AG04450 (cell line): ENCODE data around the gene TGFBR1. TPM values are rescaled to one million over a fixed set of nuclear protein-coding genes. Genes with fewer than 3 reads are reported as not detected.
"Not testable (repeated sequence)": the region's sequence is repeated elsewhere in the genome, so short reads cannot be mapped to it uniquely, and the experiment has no call there.

Source experiments
- CTCF ChIA-PET: fragments of 300-600, 350-600 bp; formaldehyde crosslinking; extraction: SDS; loops from one replicate; lab custom pipeline; 2022; ENCODE audit warnings: antibody characterized with exemption, inconsistent platforms; lab: Charles Lee
- POLR2A ChIA-PET: fragments of 350-600 bp; formaldehyde crosslinking; extraction: SDS; loops from one replicate; lab custom pipeline; 2021; ENCODE audit warnings: antibody characterized with exemption, inconsistent platforms; lab: Yijun Ruan, JAX
- DNase-seq: peaks from one replicate; pipeline ENCODE4 v3.0.0-alpha.2; 2011; ENCODE audit warnings: low read depth, low spot score
- H3K27ac ChIP-seq: one replicate; pipeline ENCODE4 v1.5.1; 2012; ENCODE audit warnings: low read depth, low read length, control low read depth
- H3K27me3 ChIP-seq: one replicate; pipeline ENCODE4 v1.6.0; 2012; ENCODE audit warnings: low read length; ENCODE audit not compliant: control insufficient read depth, insufficient read depth
- H3K4me3 ChIP-seq: 2 replicates; pipeline ENCODE4 v1.5.1; 2011; ENCODE audit warnings: mild to moderate bottlenecking, low read depth, low read length, control low read depth
- H3K9me3 ChIP-seq: 2 replicates; pipeline ENCODE4 v1.5.1; 2012; ENCODE audit warnings: low read length; ENCODE audit not compliant: control insufficient read depth, insufficient read depth
- CTCF ChIP-seq: IDR thresholded peaks from 2 replicates; pipeline ENCODE4 v1.5.1; 2011; ENCODE audit warnings: low read depth, low read length, control low read depth, inconsistent platforms
- polyA plus RNA-seq: library from polyadenylated mRNA; depleted of rRNA; stranded (reverse); fragments of >200 nt; gene quantifications from 2 replicates; pipeline ENCODE4 v1.2.3, GENCODE V29; 2011

Gene TGFBR1
- polyA plus RNA-seq, 1 experiment = 86.3 TPM

GRCh38 chr9:99092643-99093491, 12.0 kb upstream of the TGFBR1 start:
- ChIA-PET CTCF (interaction anchor here (1.9 kb wide), 1 partner anchor 11 kb away, joined by 7 read pairs; no protein-coding TSS in a partner anchor), POLR2A (interaction anchor here (1.1 kb wide), 1 partner anchor 12 kb away, joined by 3 read pairs; the partner anchor contains the start of gene TGFBR1)
- peaks cover 5% of the 10 kb centered on the region; the same call in 1 of the 2 replicates for H3K9me3 ChIP-seq
- H3K27ac ChIP-seq = no peak overlapping the region
- DNase-seq = no peak
- no peak for TF ChIP-seq CTCF
- no peak overlapping the region for H3K4me3 ChIP-seq
- peaks cover 11% of the 10 kb centered on the region for H3K27me3 ChIP-seq

- ChIA-PET CTCF (interaction anchor here (1.9 kb wide), 1 partner anchor 10 kb away, joined by 7 read pairs; no protein-coding TSS in a partner anchor), POLR2A (no interaction called here)
- H3K27ac ChIP-seq = no peak overlapping the region
- H3K4me3 ChIP-seq = no peak overlapping the region
- H3K27me3 ChIP-seq = peaks cover 11% of the 10 kb centered on the region
- DNase-seq = no peak
- peaks cover 5% of the 10 kb centered on the region; the same call in 1 of the 2 replicates for H3K9me3 ChIP-seq
- no peak for TF ChIP-seq CTCF
These were observed 11.5 kb upstream of the TGFBR1 start for GRCh38 chr9:99093492-99093791.

- peaks cover 11% of the 10 kb centered on the region for H3K27me3 ChIP-seq
- H3K4me3 ChIP-seq = no peak overlapping the region
- ChIA-PET POLR2A (no interaction called here), CTCF (no interaction called here)
- DNase-seq = no peak
- TF ChIP-seq CTCF = no peak
- no peak overlapping the region for H3K27ac ChIP-seq
- H3K9me3 ChIP-seq = no peaks in the 10 kb centered on the region
These were observed 9.3 kb upstream of the TGFBR1 start for GRCh38 chr9:99095565-99095964.

GRCh38 chr9:99096409-99096808, 8.5 kb upstream of the TGFBR1 start:
- Histone ChIP-seq H3K27me3 (peaks cover 11% of the 10 kb centered on the region), H3K9me3 (no peaks in the 10 kb centered on the region), H3K4me3 (no peak overlapping the region), H3K27ac (no peak overlapping the region)
- POLR2A ChIA-PET = no interaction called here
- no peak for DNase-seq
- TF ChIP-seq CTCF = no peak
- CTCF ChIA-PET = no interaction called here

- H3K27me3 ChIP-seq, POLR2A ChIA-PET, H3K27ac ChIP-seq, DNase-seq, CTCF ChIA-PET, H3K9me3 ChIP-seq, H3K4me3 ChIP-seq: not testable (repeated sequence)
These were observed 4.9 kb upstream of the TGFBR1 start for GRCh38 chr9:99099806-99100585.
